Kidney (tissue), 14 donors: Measurements from ENCODE around the gene GRK1. TPM values are rescaled to one million over a fixed set of nuclear protein-coding genes. Genes with fewer than 3 reads are reported as not detected.
A peak's percentile ranks its signal among the peaks of the same experiment; 100 is the strongest.

Source experiments
- DNase-seq, 5 donors: peaks; one replicate each; pipeline ENCODE4 v3.0.0-alpha.2; 2013 to 2020
- FAIRE-seq: peaks from 2 replicates; lab custom pipeline; 2012; peaks lifted over from hg19 to GRCh38; lab: Jason Lieb, UNC
- H3K27ac ChIP-seq, 2 donors: one replicate each; pipeline ENCODE4 v1.7.0; 2013; ENCODE audit warnings: low read depth in 2 of 2, low read length in 2 of 2, inconsistent platforms in 1 of 2
- H3K27me3 ChIP-seq: one replicate; pipeline ENCODE4 v1.7.1; 2013; ENCODE audit warnings: low read length, inconsistent platforms; ENCODE audit not compliant: control insufficient read depth, insufficient read depth
- H3K36me3 ChIP-seq, 3 donors: one replicate each; pipeline versions ENCODE4 v1.7.0 to v1.7.1; 2013; ENCODE audit warnings: low read length in 3 of 3, control low read depth in 1 of 3, inconsistent platforms in 1 of 3; ENCODE audit not compliant: insufficient read depth in 3 of 3, control insufficient read depth in 2 of 3
- H3K4me1 ChIP-seq, 3 donors: one replicate each; pipeline versions ENCODE4 v1.7.0 to v1.7.1; 2013; ENCODE audit warnings: low read length in 3 of 3, inconsistent platforms in 1 of 3, low read depth in 1 of 3; ENCODE audit not compliant: control insufficient read depth in 2 of 3, insufficient read depth in 2 of 3
- H3K4me3 ChIP-seq, 3 donors: one replicate each; pipeline versions ENCODE4 v1.7.0 to v1.8.1; 2013; ENCODE audit warnings: low read length in 3 of 3, control low read depth in 1 of 3, inconsistent platforms in 1 of 3
- H3K9ac ChIP-seq, 3 donors: one replicate each; pipeline versions ENCODE4 v1.7.0 to v1.7.1; 2013; ENCODE audit warnings: low read length in 3 of 3, control low read depth in 1 of 3, inconsistent platforms in 1 of 3
- H3K9me3 ChIP-seq, 3 donors: one replicate each; pipeline versions ENCODE4 v1.7.0 to v1.7.1; 2013; ENCODE audit warnings: low read length in 3 of 3, control low read depth in 1 of 3, inconsistent platforms in 1 of 3; ENCODE audit not compliant: control insufficient read depth in 2 of 3, insufficient read depth in 1 of 3
- intact Hi-C: fragments of 100-400 bp; cut with DNase I; formaldehyde crosslinking; loops from one replicate; pipeline ENCODE4 v1.11.1; 2022
- polyA plus RNA-seq: library from polyadenylated mRNA; stranded (reverse); fragments of 350-450 nt; fragmentation: Illumina TruSeq; extraction: RNeasy Lipid Tissue Mini Kit (QIAGEN cat#74804); gene quantifications from one replicate; pipeline ENCODE4 v1.2.3, GENCODE V29; 2014; ENCODE audit warnings: low read depth, low replicate concordance; ENCODE audit not compliant: insufficient read depth
- total RNA-seq: library from RNA; stranded (reverse); fragmentation: NEBNext Ultra II Directional; extraction: Animal tissue kit (Norgen Biotek cat#: 25700); gene quantifications from one replicate; pipeline ENCODE4 v1.2.1, GENCODE V29; 2021
- TF ChIP-seq, protein P1 (sequence below): IDR thresholded peaks from 3 replicates; pipeline ENCODE4 v1.5.1; 2012; ENCODE audit warnings: mild to moderate bottlenecking, moderate library complexity, borderline replicate concordance; ENCODE audit not compliant: insufficient read depth; ENCODE audit errors: extremely low read depth
- donor health status: control.
- donor health status: control.
- donor health status: control.
- donor health status: control.
- donor health status: control.
- donor health status: DM: yes; HTN: yes; CAD: no.
- donor health status: Normal renal cell carcinoma (clear cell type).

GRK1 gene
- total and polyA plus RNA-seq, 2 donors from 2014 or later, result not detected

DNA sequence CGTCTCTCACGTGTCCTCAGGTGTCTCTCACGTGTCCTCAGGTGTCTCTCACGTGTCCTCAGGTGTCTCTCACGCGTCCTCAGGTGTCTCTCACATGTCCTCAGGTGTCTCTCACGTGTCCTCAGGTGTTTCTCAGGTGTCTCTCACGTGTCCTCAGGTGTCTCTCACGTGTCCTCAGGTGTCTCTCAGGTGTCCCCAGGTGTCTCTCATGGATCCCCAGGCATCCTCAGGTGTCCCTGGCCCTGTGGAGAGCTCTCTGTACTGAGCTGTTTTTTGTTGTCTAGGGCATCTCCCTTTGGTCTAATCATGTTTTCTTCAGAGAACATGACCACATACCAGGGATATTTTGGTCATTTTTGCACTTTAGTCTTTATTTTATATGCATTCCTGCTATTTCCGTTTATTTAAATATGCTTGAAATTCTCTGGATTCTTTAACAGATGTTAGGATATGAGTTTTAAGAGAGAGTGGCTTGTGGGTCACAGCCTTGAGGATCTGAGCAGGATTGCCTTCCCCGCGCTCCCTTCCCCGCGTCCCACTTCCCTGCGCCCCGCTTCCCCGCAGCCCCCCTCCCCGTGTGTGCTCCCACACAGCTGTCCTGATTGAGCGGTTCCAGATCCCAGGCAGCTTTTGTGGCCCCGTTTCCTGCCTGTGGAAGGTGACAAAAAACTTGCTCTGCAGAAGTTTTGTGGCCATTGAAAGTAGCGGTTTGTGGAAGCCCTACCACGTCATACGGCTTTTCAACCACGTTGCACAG, 40.9 kb upstream of the GRK1 start:
- Histone ChIP-seq H3K36me3 (peaks cover 4 to 7% (median 7%) of the 10 kb centered on the region in 3 donors), H3K9me3 (no peaks in the 10 kb centered on the region), H3K4me3 (no peak overlapping the region), H3K4me1 (no peaks in the 10 kb centered on the region), H3K27ac (no peak overlapping the region), H3K27me3 (no peaks in the 10 kb centered on the region), H3K9ac (peak overlapping the region in 1 of 3 donors; percentile 34)
- FAIRE-seq, result no peak
- TF ChIP-seq, protein P1, sequence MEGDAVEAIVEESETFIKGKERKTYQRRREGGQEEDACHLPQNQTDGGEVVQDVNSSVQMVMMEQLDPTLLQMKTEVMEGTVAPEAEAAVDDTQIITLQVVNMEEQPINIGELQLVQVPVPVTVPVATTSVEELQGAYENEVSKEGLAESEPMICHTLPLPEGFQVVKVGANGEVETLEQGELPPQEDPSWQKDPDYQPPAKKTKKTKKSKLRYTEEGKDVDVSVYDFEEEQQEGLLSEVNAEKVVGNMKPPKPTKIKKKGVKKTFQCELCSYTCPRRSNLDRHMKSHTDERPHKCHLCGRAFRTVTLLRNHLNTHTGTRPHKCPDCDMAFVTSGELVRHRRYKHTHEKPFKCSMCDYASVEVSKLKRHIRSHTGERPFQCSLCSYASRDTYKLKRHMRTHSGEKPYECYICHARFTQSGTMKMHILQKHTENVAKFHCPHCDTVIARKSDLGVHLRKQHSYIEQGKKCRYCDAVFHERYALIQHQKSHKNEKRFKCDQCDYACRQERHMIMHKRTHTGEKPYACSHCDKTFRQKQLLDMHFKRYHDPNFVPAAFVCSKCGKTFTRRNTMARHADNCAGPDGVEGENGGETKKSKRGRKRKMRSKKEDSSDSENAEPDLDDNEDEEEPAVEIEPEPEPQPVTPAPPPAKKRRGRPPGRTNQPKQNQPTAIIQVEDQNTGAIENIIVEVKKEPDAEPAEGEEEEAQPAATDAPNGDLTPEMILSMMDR, result no peak
- DNase-seq, result peak in 2 of 5 donors; percentile 29 to 57
- intact Hi-C loops, result no loop called here

DNA sequence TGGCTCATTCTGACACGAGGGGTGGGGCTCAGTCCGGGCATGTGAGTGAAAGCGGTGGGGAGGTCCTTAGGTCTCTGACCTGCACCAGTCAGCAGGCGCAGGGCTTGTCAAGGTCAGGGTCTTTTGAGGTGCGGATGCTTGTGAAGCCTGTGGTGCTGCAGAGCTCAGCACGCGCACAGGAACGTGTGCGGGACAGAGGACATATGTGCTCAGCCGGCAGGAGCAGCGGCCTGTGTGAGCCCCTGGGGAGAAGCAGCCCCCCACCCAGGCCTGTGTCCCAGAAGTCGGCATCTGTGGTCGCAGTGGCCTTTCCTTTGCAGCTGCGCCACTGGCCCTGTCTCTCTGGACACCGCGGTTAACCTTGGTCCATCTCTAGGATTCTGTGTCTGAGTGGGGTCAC, 39.9 kb upstream of the GRK1 start:
- intact Hi-C loops, result no loop called here
- no peak overlapping the region for H3K27ac ChIP-seq
- no peak overlapping the region for H3K9ac ChIP-seq
- no peak for FAIRE-seq
- TF ChIP-seq, protein P1, result no peak
- peaks cover 7 to 10% (median 9%) of the 10 kb centered on the region in 3 donors for H3K36me3 ChIP-seq
- no peaks in the 10 kb centered on the region for H3K9me3 ChIP-seq
- no peaks in the 10 kb centered on the region for H3K27me3 ChIP-seq
- H3K4me3 ChIP-seq, result no peak overlapping the region
- peak in 1 of 5 donors; percentile 66 for DNase-seq
- no peaks in the 10 kb centered on the region for H3K4me1 ChIP-seq

DNA sequence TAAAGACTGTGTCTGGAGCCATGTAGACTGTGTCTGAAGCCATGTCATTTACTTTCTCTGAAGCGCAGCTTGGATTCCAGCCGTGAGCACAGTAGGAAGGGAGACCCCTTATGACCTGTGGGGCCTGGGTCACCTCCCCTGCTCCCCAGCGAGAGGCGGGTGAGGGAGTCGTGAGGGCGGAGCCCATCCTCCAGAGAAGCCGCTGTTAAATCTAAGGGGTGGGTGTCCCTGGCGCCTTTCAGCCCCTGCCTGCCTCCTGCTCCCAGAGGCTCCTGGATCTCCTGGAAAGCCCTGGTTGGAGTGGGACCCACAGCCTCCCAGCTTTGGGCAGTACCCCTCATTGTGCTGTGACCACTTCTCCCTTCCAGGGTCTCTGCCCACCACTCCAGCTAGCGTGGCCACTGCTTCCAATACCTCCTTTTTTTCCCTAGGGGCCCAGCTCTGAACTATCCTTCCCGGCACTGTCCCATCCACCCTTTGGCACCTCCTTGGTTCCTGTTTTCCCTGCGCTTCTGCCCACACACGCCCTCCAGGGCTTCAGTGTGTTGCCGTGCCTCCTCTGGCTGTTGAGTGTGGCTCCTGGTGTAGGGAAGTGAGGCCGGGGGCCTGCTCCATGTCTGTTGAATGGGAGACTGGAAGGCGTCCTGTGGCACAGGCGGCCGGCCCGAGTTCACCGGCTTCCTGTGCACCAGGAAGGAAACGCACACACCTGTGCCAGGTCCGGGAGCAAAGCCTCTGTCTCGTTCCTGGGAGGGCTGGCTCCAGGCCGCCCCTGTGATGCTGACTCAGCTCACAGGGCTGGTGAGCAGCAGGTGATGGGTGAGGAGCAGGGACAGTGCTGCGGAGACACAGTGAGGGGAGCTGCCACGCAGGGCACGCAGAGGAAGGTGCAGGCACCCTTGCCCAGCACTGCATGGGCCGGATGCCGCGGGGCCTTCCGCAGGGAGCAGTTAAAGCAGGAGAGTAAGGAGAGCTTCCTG, 38.4 kb upstream of the GRK1 start:
- TF ChIP-seq, protein P1, result no peak
- Histone ChIP-seq H3K4me3 (no peak overlapping the region), H3K27me3 (no peaks in the 10 kb centered on the region), H3K9ac (no peak overlapping the region), H3K4me1 (no peaks in the 10 kb centered on the region), H3K27ac (no peak overlapping the region), H3K9me3 (no peaks in the 10 kb centered on the region), H3K36me3 (peaks cover 7 to 11% (median 10%) of the 10 kb centered on the region in 3 donors)
- no peak for FAIRE-seq
- DNase-seq, result peak in 1 of 5 donors; percentile 62
- intact Hi-C loops, result no loop called here
